GM13977 (cell line): ENCODE measurements around the gene PPP4R3B.
"Not testable (repeated sequence)": the region's sequence is repeated elsewhere in the genome, so short reads cannot be mapped to it uniquely, and the experiment has no call there.

Experiments
- DNase-seq: peaks from one replicate; pipeline ENCODE4 v3.0.0; 2012; ENCODE audit warnings: low spot score
- in situ Hi-C: fragments of 300-500 bp; cut with MboI; formaldehyde crosslinking; loops from one replicate; pipeline ENCODE4 v1.12.0; 2022; ENCODE audit warnings: low sequenced_read_pairs, low pct_unique_long_range_greater_than_20kb, mixed read lengths, inconsistent platforms; ENCODE audit not compliant: unreplicated experiment
- TF ChIP-seq, protein P1 (sequence below): IDR thresholded peaks from 2 replicates; pipeline ENCODE4 v1.5.1; 2012; ENCODE audit warnings: mild to moderate bottlenecking, control low read depth; ENCODE audit not compliant: insufficient read depth; ENCODE audit errors: extremely low read depth, missing control alignments

PPP4R3B gene

GRCh38 chr2:55598056-55598795 is 19.2 kb downstream of the PPP4R3B start:
- DNase-seq, result no peak
- in situ Hi-C loops, result no loop called here
- TF ChIP-seq, protein P1, sequence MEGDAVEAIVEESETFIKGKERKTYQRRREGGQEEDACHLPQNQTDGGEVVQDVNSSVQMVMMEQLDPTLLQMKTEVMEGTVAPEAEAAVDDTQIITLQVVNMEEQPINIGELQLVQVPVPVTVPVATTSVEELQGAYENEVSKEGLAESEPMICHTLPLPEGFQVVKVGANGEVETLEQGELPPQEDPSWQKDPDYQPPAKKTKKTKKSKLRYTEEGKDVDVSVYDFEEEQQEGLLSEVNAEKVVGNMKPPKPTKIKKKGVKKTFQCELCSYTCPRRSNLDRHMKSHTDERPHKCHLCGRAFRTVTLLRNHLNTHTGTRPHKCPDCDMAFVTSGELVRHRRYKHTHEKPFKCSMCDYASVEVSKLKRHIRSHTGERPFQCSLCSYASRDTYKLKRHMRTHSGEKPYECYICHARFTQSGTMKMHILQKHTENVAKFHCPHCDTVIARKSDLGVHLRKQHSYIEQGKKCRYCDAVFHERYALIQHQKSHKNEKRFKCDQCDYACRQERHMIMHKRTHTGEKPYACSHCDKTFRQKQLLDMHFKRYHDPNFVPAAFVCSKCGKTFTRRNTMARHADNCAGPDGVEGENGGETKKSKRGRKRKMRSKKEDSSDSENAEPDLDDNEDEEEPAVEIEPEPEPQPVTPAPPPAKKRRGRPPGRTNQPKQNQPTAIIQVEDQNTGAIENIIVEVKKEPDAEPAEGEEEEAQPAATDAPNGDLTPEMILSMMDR, result no peak

GRCh38 chr2:55596795-55597194 is 20.6 kb downstream of the PPP4R3B start:
- in situ Hi-C loops, DNase-seq: not testable (repeated sequence)

DNA sequence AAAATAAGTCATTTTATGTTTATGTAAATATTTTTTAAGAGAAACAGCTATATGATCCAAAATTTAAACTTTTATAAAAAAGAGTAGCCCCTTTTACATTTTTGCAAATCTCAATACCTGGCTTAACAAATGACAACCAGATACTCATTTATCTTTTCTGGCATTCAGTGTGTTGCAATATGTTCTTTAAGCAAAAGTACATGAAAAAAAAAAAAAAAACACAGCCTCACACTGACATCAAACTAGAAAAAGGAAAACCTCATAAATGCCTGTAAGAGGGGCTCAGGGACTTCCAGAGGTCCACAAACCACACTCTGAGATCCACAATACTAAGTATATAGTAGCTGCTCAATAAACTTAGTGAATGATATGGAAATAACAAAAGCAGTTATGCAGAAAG is 21.9 kb downstream of the PPP4R3B start:
- in situ Hi-C loops, result no loop called here
- no peak for DNase-seq
- TF ChIP-seq, protein P1, result no peak

DNA sequence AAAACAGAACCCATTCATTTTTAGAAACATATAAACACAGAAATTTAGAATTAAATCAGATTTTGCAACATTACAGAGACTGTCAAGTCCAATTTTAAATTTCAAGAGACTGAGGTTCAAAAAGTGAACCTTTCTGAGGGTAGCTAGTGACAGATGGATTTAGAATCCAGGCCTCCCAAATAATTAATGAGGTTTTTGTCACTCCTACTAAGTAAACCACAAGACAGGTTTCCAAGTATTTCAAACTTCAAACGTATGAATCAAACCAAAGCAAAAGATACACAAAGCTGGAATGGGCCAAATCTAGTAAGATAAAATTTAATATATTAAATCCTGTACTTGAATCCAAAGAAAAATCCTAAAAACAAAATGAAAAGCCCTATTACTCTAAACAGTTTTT is 25.3 kb downstream of the PPP4R3B start:
- no peak for DNase-seq
- in situ Hi-C loops, result no loop called here
- TF ChIP-seq, protein P1, result no peak

DNA sequence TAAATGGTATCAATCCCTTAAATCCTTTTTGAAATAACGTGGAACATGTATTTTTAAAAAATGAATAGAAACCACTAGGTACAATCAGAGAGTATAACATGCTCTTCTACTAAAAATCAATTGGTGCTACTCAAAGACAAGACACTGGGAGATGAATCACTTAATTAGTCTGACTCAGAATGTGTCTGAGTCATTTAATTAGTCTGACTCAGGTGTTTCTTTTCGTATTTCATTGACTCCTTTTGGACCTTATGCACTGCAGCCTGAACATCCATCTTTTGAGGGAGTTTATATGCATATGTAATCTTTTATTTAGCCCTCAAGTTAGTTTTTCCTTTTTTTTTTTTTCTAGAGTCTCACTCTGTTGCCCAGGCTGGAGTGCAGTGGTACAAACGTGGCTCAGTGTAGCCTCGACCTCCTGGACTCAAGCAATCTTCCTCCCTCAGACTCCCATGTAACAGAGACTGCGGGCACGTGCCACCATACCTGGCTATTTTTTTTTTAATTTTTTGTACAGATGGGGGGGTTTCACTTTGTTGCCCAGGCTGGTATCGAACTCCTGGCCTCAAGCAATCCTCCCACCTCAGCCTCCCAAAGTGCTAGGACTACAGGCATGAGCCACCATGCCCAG is 26.5 kb downstream of the PPP4R3B start:
- in situ Hi-C loops, result no loop called here
- TF ChIP-seq, protein P1, result no peak
- DNase-seq, result peak; percentile 54

DNA sequence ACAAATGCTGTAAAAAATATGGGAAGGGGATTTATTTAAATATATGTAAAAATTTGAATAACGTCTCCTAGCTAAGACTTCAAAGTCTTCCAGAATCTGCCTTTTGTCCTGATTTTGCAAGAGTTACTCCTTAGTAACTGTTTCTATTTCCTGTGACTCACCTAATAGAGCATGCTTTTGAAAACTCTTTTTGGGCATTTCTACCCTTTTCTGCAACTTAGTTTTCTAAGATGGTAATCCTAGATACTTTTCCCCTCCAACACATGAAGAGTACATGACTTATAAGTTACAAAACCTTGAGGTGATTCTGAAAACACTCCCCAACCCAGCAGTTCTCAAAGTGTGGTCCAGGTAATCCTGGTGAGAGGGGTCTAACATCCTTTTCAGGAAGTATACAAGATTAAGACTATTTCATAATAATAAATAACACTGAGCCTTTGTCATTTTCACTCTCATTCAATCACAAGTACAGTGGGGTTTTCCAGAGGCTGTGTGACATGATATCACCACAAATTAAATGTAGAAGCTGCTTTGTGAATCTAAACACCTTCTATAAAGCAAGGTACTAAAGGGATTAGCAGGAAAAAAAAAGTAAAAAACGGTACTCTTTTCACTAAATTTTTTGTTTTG is 31.9 kb downstream of the PPP4R3B start:
- TF ChIP-seq, protein P1, result no peak
- in situ Hi-C loops, result no loop called here
- DNase-seq, result no peak
